SU-DHL-6 (cell line): Measurements from ENCODE around the gene TMEM92.

Experiments
- CTCF ChIP-seq: fragments of 200-600 bp; sonication (generic); IDR thresholded peaks from one replicate; pipeline ENCODE4 v1.5.1; 2017; ENCODE audit warnings: antibody characterized with exemption, mild to moderate bottlenecking, low read length, moderate library complexity; ENCODE audit not compliant: insufficient read depth, poor library complexity, severe bottlenecking
- EZH2phosphoT487 ChIP-seq: fragments of 200-600 bp; sonication (generic), shearing (Covaris generic); conservative IDR thresholded peaks from 2 replicates; pipeline ENCODE4 v1.6.1; 2018; ENCODE audit warnings: mild to moderate bottlenecking, antibody characterized with exemption, low read length, moderate library complexity, mixed read lengths

GRCh38 chr17:50241431-50241830 lies 32.8 kb upstream of the TMEM92 start:
- TF ChIP-seq CTCF (no peak), EZH2phosphoT487 (no peak)
